HG03558 (cell line): ENCODE measurements around the gene MFSD11.
"Not testable (repeated sequence)": the region's sequence is repeated elsewhere in the genome, so short reads cannot be mapped to it uniquely, and the experiment has no call there.

Experiments used
- ATAC-seq: cut with Tn5 transposase; IDR thresholded peaks from one replicate; pipeline ENCODE4 v1.9.1; 2021; ENCODE audit warnings: moderate number of reproducible peaks; ENCODE audit not compliant: unreplicated experiment; ENCODE audit errors: extremely low read depth

MFSD11 gene

DNA sequence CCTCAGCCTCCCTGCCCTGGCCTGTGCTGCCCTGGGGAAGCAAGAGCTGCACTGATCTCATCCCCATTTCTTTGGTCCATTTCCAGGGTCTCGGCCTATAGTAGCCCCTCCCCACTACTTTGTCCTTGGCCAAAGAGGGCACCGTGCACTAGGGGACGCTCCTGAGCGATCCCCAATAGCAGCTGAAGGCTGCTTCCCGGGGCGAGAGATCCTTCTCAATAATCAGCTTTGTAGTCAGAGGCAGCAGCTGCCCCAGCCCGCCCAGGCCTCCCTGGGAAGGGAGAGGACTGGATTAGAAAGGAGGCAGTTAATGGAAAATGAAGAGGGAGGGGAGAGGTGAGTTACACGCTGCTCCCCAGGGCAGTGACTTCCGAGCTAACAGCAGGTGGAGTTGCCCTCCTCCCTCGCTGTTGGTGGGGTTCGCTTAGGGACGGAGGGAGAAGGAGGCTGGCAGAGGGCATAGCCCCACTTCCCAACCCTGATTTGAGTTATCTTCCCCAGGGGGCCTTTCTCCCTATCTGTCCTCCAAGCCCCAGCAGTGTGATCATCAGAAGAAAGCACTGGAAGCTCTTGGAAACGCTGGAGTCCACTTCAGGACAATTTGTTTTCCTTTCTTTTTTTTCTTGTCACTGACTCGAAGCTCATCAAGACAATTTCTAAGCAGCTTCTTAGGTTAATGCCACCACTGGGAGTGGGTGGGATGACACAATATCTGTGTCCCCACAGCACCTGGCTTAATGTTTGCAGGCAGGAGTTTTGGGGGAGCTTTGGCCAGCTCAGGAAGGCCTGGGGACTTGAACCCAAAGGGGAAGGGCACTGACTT lies 29.7 kb upstream of the MFSD11 start:
- ATAC-seq = no peak

DNA sequence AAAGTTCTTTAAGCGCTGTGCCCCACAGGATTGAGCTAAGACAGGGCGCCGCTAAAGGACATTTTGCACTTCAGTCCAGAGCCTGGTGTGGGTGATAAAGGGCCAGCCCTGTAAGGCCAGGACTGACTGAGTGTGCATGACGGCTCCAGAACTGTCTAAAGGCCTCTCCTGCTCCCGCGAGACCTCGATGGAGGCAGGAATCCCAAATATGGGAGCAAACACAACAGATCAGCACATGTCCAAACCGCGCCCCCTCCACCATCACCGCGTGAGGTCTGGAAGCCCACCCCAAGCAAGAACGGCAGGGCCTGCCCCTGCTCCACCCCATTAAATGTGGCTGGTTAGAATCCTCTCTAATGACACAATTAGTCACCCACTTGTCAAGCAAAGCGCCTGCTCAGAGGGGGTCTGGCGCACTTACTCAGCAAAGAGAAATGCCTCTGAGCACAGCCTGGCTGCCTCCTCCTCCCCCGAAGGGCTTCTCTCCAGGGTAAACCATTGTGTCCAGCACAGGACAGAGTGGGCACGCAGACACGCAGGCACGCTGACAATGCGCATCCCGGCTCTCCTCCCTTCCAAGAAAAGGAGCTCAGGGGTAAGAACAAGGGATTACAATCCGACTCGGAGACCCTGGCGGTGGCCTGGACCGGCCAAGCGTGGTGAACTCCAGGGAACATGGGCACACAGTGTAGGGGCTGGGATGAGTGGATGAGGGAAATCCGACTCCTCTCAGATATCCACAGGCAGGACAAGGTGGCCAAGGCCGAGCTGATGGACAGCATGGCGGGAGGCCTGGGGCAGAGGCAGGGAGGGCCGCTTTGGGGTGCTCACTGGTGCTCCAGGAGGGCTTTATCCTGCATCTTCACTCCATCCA lies 28.6 kb upstream of the MFSD11 start:
- ATAC-seq = no peak

DNA sequence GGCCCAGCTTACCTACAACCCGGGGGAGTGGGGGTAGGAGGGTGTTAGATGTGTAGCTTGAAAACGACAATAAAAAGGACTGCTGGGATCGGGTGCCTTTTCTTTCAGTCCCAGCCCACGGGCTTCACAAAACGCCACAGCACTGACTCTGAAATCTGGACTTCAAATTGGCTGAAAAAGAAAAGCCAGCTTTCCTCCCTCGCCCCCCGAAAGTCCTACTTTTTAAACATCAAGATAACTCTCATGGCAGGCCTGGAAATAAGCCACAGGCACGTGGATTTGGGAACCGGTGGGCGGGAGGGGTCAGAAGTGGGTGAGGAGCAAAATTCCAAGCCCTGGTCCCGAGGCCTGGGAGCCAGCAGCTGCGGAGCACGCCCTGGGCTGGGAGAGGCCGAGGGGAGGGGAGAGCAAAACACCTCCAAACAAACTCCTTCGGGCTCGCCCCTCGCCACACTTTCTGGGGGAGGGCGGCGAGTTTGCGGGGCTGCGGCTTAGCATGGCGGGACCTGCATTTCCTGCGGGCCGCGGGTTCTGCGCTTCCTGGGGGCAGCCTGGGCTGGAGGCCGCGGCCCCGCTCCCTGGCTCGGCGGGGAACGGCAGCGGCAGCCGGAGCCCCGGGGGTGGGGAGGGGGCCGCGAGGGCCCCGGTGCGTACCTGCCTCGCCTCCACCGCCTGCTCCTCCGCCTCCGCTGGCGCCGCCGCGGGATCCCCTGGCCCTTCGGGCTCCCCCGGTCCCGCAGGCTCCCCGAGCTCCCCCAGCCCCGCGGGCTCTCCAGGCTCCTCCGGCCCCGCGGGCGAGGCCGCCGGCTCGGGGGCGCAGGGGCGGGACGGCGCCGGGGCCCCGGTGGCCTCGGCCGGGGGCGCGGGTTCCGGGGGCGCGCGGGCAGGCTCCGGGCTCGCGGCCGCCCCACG lies 27.7 kb upstream of the MFSD11 start:
- not testable (repeated sequence) for ATAC-seq

DNA sequence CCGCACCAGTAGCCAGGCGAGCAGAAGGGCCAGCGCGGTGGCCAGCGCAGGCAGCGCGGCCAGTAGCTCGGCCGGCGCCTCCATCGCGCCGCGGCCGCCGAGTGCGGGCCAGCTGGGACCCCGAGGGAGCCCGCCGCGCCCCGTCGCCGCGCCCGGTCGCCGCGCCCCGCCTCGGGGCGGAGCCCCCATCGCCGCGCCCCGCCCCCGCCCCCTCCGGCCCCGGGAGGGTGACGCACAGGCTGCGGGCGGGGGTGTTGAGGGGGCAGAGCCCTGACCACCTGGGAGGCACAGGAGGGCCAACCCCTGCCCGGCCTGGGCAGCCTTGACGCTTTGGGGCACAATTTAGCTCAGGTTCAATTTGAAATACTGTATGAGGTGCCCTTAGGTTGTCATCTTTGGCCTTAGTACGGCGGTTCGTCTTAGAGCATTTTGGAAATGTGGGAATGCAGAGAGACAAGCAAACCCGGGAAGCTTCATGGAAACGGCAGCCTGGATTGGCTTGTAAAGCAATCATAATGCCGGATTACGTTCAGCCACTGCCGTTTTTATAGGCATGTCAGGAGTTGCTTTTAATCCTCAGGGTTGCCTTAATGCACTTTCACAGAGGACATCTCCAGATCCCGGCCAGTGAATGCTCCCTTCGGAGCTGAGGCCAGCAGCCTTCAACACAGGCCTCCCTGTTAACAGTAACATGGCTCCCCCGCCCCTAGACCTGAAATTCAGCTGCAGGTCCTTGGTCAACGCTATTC lies 26.9 kb upstream of the MFSD11 start, which contains the start of gene MXRA7:
MXRA7 (minus strand) TSS at position 103 of the 749 bp plus-strand sequence; CDS start at position 84, 19 bp downstream.
- no peak for ATAC-seq

DNA sequence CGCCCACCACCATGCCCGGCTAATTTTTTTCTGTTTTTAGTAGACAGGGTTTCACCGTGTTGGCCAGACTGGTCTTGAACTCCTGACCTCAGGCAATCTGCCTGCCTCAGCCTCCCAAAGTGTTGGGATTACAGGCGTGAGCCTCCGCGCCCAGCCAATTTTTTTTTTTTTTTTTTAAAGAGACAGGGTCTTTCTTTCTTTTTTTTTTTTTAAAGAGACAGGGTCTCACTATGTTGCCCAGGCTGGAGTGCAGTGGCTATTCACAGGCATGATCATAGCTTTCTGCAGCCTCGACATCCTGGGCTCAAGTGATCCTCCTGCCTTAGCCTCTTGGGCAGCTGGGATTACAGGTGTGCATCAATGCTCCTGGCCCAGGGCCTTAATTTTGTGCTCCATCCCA lies 25.6 kb upstream of the MFSD11 start:
- ATAC-seq = not testable (repeated sequence)

DNA sequence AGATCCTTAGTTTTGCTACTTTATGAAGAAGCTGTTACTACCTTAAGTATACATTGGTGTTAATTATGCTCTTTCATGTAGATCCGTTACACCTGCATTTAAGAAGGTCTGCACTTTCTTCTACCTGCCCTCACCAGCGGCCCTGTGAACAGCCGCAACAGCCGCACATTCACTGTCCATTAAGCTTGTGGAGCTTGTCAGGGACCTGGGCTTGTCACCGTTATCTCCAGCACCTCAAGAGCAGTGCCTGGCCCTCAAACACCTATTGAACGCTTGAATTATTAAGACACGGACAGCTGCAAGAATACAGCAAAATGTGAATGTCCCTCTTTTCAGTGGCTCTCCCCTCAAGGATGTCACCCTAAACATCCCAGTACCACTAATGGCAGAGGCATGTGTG lies 24.2 kb upstream of the MFSD11 start:
- ATAC-seq = no peak

DNA sequence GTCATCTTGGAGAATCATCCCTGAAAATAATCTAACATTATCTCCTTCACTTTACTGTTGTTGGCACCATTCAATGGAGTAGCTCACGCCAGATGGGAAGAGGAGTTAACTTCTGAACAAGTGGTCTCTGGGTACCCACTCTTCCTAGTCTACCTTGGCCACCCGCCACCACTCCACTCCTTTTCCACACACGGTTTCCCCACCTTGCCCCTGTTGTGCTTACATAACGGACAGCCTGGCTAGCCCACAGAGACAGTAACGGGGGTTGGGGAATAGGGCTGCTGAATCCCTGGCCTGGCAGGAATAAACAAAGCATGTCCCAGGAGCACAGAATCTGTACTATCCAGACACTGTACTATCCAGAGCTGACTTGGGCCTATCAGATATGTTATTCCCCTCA lies 23.6 kb upstream of the MFSD11 start:
- no peak for ATAC-seq

DNA sequence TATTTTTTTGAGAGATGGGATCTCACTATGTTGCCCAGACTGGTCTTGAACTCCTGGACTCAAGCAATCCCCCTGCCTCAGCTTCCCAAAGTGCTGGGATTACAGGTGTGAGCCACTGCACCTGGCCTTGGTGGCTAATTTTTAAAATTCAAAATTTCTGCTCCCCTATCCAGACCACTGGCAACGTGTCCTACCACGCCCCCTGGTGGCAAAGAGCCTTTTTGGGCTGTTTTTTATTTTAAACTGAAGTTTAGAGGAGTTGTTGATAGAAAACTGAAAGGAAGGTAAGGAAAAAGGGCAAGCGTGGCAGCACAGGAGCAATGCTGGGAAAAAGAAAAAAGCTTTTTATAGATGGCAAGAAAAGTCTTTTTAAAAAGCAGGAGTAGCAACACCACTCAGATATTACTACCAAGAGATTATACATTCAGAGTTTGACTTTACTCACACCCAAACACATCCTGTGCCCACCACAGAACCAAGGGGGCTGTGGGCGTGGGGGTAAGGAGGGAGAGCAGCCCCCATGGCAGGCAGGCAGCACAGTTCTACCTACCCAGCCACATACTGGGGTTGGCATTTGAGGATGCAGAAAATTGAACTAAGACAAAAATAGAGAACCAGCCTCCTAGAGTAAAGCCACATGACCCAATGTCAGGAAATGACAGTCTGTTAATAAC lies 23.0 kb upstream of the MFSD11 start:
- ATAC-seq = no peak

DNA sequence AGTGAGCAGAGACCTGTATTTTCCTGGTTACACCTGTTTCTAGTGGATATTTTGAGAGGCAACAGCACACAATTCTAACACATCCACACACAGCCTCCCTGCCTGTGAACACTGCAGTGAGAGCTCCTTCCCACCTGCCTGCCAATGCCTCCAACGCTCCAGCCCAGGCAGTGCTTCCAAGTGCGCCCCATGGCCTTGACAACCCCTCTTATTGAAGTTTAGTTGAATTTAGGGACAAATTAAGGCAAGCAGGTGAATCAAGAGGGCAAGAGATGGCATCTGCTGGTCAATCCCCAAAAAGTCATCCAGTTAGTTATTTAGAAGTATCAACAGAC lies 22.5 kb upstream of the MFSD11 start:
- ATAC-seq = no peak

DNA sequence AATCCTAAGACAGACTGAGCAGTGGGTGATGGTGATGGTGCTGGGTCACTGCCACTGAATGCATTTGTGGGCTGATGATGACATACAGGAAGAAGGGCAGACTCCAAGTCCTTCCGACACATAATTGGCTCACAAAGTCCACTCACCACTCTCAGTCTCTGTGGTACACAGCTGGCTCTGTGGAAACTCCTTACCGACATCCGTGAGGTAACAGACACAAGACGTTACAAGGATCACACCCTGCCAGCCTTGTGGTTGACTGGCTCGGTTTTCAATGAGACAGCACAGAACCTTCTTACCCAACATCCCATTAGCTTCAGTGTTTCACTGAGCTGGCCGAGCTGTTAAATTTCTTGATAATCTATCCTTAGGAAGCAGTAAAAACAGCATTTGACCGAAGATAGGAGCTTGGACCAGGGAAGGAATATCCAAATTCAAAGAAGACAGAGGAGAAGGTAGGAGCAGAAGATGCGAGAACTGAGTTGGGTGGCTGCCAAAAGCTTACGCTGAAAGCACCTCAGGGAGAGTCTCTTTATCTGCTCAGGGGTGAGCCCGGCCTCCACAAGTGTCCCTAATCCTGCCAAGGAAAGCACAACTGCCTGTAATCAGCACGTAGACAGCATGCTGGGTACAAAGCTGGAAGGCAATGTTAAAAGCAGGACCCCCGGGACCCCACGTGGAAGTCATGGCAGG lies 21.6 kb upstream of the MFSD11 start:
- ATAC-seq = no peak

DNA sequence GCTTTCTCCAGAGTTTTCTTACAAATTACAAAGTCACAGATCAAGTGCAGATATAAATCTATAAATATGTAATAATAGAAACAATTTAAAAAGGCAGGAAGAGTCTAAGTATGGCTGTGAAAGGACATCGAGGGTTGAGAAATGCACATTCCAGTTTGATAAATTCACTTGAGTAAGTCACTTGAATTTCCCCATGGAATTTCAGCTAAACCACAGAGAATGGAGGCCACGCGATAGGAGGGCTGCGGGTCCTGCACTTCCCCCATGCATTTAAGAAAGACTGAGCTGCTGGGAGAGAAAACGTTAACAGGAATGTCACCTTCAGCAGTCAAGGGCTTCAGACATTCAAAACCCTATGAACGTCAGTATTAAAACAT lies 21.1 kb upstream of the MFSD11 start:
- no peak for ATAC-seq

DNA sequence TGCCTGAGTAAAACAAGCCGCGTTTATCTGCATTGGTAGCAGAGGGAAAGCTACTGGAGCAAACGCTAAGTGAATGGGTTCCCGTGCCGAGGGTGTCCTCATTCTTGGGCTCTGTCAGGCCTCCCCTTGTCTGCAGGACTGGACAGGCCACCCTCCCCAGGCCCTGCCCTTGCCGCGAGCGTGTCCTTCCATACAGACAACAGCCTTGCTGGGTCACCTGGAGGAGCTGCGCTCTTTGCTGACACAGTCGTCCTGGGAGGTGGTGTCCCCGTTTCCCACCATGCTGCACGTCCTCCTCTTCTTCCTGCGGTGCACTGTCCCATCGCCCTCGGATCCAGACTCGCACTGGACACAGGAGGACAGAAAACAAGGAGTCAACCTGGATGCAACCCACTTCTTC lies 19.4 kb upstream of the MFSD11 start:
- no peak for ATAC-seq

DNA sequence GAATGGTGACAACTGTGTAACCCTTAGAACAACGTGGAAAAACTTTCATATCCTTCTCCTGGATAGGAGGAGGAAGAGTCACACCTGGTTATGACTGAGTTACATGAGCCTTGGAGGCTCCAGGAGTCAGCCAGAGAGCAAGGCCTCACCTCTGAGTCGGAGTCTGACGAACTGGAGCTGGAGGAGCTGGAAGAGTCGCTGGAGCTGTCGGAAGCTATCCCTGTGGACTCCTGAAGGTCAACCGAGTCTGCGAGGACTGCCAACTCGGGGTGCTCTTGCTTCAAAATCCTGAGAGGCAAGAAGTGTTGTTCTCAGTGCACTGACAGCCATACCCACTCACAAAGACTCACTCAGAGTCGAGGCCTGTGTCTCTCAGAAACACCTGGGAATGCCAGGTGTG lies 17.7 kb upstream of the MFSD11 start:
- ATAC-seq = no peak

DNA sequence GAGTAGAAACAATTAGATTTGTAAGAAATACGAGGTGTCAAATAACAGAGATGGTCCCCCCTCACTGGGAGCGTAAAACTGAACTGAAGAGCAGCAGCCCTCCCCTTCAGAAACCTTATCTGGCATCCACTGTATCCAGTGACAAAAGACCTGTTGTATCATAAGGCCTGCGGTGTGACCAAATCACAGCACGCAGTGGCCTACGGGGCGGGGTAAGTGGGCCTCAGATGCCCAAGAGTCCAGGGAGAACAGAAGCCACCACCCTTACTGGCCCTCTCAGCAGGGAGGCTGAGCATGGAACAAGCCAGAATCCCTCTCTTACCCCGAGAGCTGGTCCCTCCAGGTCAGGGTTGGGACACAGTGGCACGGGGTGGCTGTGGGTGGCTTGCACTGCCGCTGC lies 17.0 kb upstream of the MFSD11 start:
- ATAC-seq = no peak

DNA sequence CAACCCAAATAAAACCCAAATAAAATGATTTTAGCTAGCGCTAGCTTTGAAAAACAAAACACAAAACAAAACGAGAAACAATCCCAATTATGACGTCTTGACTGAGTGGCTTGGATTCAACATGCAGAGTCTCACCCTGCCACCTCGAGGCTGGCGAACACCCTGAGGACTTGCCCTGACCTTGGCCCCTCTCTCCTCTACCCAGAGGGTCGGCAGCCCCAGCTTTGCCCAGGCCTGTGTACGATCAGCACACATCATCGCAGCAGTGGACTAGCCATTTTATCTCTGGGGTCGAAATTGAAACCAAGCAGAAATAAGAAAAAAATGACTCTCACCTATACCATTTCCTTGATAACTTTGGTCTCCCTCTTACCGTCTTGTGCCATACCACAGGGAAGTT lies 16.5 kb upstream of the MFSD11 start:
- no peak for ATAC-seq

DNA sequence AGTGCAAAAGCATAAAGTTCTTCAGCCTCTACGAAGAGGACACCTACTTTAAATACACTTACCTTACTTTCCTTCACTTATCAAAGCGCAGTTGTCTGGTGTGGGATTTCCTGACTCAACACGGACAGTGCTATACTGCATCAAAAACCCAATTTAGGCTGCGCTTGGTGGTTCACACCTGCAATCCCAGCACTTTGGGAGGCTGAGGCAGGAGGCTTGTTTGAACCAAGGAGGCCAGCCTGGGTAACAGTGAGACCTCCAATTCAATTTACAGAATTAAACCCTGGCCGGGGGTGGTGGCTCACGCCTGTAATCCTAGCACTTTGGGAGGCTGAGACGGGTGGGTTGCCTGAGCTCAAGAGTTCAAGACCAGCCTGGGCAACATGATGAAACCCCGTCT lies 15.6 kb upstream of the MFSD11 start:
- no peak for ATAC-seq

DNA sequence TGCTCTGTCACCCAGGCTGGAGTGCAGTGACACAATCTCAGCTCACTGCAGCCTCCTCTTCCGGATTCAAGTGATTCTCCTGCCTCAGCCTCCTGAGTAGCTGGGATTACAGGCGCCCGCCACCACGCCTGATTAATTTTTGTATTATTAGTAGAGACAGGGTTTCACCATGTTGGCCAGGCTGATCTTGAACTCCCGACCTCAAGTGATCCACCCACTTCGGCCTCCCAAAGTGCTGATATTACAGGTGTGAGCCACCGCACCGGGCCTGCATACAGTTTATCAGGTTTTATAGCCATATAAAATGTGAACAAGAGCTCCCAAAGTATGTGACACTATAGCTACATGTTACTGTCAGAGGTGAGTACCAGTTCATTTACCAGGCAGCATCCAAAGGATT lies 14.9 kb upstream of the MFSD11 start:
- ATAC-seq = not testable (repeated sequence)

DNA sequence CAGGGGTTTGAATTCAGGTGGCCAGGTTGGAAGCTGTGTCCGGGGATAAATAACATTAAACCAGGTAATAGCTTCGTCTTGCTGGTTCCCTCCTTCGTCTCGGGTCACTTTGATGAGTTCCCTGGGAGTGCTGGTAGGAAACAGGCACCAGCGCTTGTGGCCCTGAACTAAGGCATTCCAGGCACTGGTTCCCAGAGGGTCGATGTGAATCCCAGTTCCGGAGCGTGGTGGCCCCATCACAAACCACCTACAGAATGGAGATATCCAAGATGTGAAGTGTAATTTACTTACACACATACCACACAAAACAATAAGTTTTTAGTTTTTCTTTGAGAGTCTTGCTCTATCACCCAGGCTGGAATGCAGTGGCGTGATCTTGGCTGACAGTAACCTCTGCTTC lies 14.1 kb upstream of the MFSD11 start:
- ATAC-seq = no peak
